H1 (cell line): ENCODE results near the gene ABCC4.

Source experiments
- KDM1A ChIP-seq: fragments of 200-600, 300-600 bp; sonication (generic); IDR thresholded peaks from 2 replicates; pipeline ENCODE4 v1.7.1; 2016; ENCODE audit warnings: mild to moderate bottlenecking, low read length, borderline replicate concordance
- TF ChIP-seq, protein P1 (sequence below), 3 experiments: IDR thresholded peaks; 1 replicate in 2 of 3; 2 replicates in 1 of 3; pipeline versions ENCODE4 v1.5.1 to v1.6.1; 2011; ENCODE audit warnings: low read length in 3 of 3, mild to moderate bottlenecking in 3 of 3, inconsistent platforms in 2 of 3, low read depth in 1 of 3, moderate library complexity in 1 of 3; ENCODE audit not compliant: insufficient read depth in 1 of 3; ENCODE audit errors: control extremely low read depth in 1 of 3

DNA sequence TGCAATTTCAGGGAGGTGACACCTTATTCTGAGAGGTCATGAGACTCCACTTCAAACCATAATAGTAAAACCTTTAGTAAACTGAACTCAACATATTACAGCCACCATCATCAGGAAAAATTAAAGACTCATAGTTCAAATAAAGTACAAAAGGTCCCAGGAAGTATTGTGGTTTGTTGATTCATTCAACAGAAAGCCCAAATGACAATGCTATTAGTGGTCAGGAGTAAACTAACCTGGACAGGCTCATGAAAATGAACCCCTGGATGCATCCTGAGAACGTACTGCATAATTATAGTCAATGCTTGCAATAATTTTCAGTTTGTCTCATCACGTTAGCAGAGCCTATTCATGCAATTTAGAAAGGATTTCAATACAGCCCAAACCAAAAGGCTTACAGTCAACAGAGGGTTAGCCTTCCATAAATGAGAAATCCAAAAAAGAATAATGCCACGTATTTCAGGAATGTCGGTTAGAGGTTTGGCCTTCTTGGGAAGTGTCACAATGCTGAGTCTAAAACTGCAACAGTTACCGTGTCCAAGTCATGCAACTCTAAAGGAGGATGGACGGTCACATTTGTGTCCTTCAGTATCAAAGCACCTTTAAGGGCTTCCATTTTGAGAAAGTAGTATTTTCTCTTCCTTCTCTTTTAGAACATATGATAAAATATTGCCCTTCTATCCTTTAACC lies 280.8 kb downstream of the ABCC4 start:
- TF ChIP-seq KDM1A, result no peak
- TF ChIP-seq, protein P1, sequence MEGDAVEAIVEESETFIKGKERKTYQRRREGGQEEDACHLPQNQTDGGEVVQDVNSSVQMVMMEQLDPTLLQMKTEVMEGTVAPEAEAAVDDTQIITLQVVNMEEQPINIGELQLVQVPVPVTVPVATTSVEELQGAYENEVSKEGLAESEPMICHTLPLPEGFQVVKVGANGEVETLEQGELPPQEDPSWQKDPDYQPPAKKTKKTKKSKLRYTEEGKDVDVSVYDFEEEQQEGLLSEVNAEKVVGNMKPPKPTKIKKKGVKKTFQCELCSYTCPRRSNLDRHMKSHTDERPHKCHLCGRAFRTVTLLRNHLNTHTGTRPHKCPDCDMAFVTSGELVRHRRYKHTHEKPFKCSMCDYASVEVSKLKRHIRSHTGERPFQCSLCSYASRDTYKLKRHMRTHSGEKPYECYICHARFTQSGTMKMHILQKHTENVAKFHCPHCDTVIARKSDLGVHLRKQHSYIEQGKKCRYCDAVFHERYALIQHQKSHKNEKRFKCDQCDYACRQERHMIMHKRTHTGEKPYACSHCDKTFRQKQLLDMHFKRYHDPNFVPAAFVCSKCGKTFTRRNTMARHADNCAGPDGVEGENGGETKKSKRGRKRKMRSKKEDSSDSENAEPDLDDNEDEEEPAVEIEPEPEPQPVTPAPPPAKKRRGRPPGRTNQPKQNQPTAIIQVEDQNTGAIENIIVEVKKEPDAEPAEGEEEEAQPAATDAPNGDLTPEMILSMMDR (IDR thresholded peaks at IDR 0.05; ENCODE audit: control extremely low read depth in 1 of 3, insufficient read depth in 1 of 3, low read depth in 1 of 3, low read length in 3 of 3), result no peak
